ENCODE measurements around the gene CDA. TPM values are rescaled to one million over a fixed set of nuclear protein-coding genes. Genes with fewer than 3 reads are reported as not detected.

Gene CDA
- total RNA-seq, 1 donor from 2014 or later = 3.5 TPM

GRCh38 chr1:20634065-20634593 lies 45.2 kb downstream of the CDA start:
- no peak for DNase-seq
- intact Hi-C loops (cut with DNase I) = loop anchor here (5.0 kb wide), 2 partner anchors 47 to 62 kb away; partner anchors contain the start of gene CDA
- peak; percentile 3 for ATAC-seq (ENCODE audit: poor library complexity)

- intact Hi-C loops (cut with DNase I) = loop anchor here (5.0 kb wide), 2 partner anchors 47 to 62 kb away; partner anchors contain the start of gene CDA
- peak; percentile 63 for DNase-seq
- peak; percentile 76 for ATAC-seq (ENCODE audit: poor library complexity)
These were observed 45.7 kb downstream of the CDA start for GRCh38 chr1:20634594-20635084.

GRCh38 chr1:20636785-20637347 lies 48.0 kb downstream of the CDA start:
- no peak for DNase-seq
- intact Hi-C loops (cut with DNase I) = no loop called here
- no peak for ATAC-seq (ENCODE audit: poor library complexity)

- no peak for DNase-seq
- intact Hi-C loops (cut with DNase I) = loop anchor here (5.0 kb wide), 1 partner anchor 118 kb away; no protein-coding TSS in a partner anchor
These were observed 51.3 kb downstream of the CDA start for GRCh38 chr1:20640183-20640597.

GRCh38 chr1:20641975-20642374 lies 53.1 kb downstream of the CDA start:
- DNase-seq = no peak
- intact Hi-C loops (cut with DNase I) = loop anchor here (5.0 kb wide), 1 partner anchor 120 kb away; no protein-coding TSS in a partner anchor
- no peak for ATAC-seq (ENCODE audit: poor library complexity)

More at GRCh38 chr1:20640183-20640597, 51.3 kb downstream of the CDA start:
- ATAC-seq (ENCODE audit: poor library complexity) = peak; percentile 69

DNA sequence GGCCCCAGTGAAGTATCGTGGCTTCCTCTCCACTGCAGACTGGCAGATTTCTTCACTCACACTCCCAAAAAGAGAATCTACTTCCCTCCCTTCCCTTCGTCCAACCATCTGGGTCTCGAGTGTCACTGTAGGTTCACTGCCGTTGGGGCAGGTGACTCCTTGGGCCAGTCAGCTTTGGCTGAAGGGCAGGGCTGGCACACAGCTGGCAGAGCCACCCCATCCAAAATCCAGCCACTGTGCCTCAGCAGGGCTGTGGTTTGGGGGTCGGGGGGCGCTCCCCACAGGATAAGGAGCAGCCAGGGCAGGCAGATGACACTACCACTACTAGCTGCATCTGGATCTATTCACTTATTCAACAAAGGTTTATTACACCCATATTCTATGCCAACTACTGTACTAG lies 54.2 kb downstream of the CDA start:
- no peak for DNase-seq
- ATAC-seq (ENCODE audit: poor library complexity) = no peak
- intact Hi-C loops (cut with DNase I) = loop anchor here (5.0 kb wide), 1 partner anchor 121 kb away; no protein-coding TSS in a partner anchor

DNA sequence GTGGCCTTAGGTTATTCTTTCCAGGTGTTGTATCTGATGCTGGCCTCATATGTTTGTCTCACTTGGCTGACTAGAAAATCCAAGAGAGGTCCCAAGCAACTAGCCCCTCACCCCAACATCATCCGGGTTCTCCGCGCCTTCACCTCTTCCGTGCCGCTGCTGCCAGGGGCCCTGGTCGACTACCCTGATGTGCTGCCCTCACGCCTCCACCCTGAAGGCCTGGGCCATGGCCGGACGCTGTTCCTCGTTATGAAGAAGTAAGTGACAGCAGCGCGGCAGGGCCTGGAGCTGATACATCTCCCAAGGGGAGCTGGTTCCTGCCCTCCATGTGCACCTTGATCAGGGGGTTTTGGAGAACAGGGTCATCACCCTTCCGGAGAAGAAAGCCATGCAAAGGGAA lies 55.5 kb downstream of the CDA start:
- no peak for DNase-seq
- intact Hi-C loops (cut with DNase I) = loop anchor here (5.0 kb wide), 1 partner anchor 122 kb away; no protein-coding TSS in a partner anchor
- ATAC-seq (ENCODE audit: poor library complexity) = no peak

DNA sequence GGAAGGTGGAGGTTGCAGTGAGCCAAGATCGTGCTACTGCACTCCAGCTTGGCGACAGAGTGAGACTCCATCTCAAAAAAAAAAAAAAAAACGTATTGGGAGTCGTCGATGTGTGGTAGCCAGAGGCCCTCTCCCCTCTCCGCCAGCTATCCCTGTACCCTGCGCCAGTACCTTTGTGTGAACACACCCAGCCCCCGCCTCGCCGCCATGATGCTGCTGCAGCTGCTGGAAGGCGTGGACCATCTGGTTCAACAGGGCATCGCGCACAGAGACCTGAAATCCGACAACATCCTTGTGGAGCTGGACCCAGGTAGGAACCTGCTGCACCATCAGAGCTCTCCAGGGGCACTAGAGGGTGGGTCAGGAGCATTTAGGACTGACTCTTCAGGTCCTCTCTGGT lies 56.5 kb downstream of the CDA start:
- intact Hi-C loops (cut with DNase I) = no loop called here
- DNase-seq (no peak), ATAC-seq (ENCODE audit: poor library complexity) (no peak)

- DNase-seq (no peak), ATAC-seq (ENCODE audit: poor library complexity) (no peak)
- intact Hi-C loops (cut with DNase I) = no loop called here
These were observed 59.5 kb downstream of the CDA start for GRCh38 chr1:20648438-20648837.

- intact Hi-C loops (cut with DNase I) = no loop called here
- no peak for DNase-seq
- no peak for ATAC-seq (ENCODE audit: poor library complexity)
These were observed 60.0 kb downstream of the CDA start for GRCh38 chr1:20648946-20649345.

GRCh38 chr1:20652300-20652699 lies 63.4 kb downstream of the CDA start:
- intact Hi-C loops (cut with DNase I) = no loop called here
- no peak for ATAC-seq (ENCODE audit: poor library complexity)
- no peak for DNase-seq

- intact Hi-C loops (cut with DNase I) = no loop called here
- ATAC-seq (ENCODE audit: poor library complexity) = peak; percentile 49
- peak; percentile 68 for DNase-seq
These were observed 65.3 kb downstream of the CDA start for GRCh38 chr1:20654104-20654690.

DNA sequence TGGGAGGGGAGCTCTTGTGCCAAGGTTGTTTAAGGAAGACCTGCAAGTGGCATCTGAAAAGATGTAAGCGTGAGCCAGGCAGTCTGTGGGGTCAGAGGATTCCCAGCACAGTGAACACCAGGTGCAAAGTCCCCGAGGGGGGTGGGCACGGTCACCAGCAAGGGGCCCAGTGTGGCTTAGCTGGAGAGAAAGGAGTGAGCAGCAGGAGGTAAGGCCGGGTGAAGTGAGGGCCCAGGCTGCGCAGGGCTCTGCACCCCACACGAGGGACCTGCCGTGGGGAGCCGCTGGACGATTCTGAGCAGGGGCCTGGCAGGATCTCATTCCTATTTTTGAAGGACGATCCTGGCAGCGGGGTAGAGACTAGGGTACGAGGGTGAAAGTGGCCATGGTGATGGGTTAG lies 68.1 kb downstream of the CDA start:
- intact Hi-C loops (cut with DNase I) = no loop called here
- ATAC-seq (ENCODE audit: poor library complexity) = no peak
- no peak for DNase-seq

- no peak for ATAC-seq (ENCODE audit: poor library complexity)
- intact Hi-C loops (cut with DNase I) = no loop called here
- no peak for DNase-seq
These were observed 69.4 kb downstream of the CDA start for GRCh38 chr1:20658166-20658915.

DNA sequence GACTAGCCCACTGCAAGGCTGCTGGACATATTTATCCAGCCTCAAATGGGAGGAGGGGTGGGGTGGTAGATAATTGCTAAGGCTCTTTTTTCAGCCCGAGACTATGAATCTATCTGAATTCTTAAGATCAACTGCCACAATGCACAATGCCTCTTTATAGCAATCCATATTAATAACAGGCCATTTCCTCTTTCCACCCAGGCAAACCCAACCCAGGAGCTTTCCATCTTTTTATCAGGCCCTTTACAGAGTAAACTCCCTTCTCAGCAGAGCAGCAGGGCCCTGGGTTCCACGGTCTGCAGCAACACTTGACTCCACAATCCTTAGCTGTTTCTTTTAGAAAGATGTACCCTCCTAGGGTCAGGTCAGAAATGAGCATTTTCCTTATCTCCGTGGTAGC lies 71.5 kb downstream of the CDA start:
- ATAC-seq (ENCODE audit: poor library complexity) (no peak), DNase-seq (no peak)
- intact Hi-C loops (cut with DNase I) = no loop called here

DNA sequence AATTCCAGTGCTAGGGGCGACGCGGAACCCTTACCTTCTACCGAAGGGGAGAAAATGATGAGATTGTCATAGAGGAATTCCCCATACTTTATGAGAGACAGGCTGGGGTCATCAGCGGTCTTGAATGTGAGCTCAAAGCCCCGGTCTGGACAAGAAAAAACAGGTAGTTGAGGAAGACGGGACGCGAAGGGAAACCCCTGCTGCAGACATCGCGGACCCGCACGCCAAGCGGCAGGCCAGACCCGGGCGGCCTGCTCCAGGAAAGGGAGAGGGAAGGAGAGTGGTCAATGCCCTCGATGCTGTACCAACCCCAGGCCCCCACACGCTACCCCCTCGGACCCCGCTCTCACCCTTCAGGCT lies 71.9 kb downstream of the CDA start:
- DNase-seq (no peak), ATAC-seq (ENCODE audit: poor library complexity) (no peak)
- intact Hi-C loops (cut with DNase I) = no loop called here

GRCh38 chr1:20661207-20662109 lies 72.6 kb downstream of the CDA start, which contains the start of gene DDOST:
Gene DDOST, minus strand, starts transcription at chr1:20661369. Its CDS starts 19 bp downstream, at chr1:20661350.
- intact Hi-C loops (cut with DNase I) = no loop called here
- DNase-seq (peak; percentile 97), ATAC-seq (ENCODE audit: poor library complexity) (peak; percentile 96)

DNA sequence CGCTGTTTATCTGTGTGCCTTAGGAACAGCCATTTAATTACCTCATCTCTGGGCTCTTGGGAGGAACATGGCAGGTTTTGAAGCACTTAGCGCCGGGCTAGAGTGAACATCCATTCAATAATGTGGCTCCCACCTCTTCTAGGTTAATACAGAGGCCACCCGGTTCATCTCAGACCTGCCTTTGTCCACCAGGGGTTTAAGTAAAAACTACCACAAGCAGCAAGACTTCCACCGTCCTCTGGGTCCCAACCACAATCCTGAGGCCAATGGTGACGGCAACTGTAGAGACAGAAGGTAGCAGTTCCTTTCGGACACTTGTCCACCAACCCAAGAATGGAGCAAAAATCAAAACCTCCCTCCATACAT lies 73.2 kb downstream of the CDA start:
- intact Hi-C loops (cut with DNase I) = no loop called here
- DNase-seq = no peak
- ATAC-seq (ENCODE audit: poor library complexity) = no peak

Measured in Right ventricle myocardium superior (tissue), 1 donor.